HepG2 (cell line): ENCODE measurements around the gene MAPK13. TPM values are rescaled to one million over a fixed set of nuclear protein-coding genes. Genes with fewer than 3 reads are reported as not detected.

Experiments used
- ATAC-seq: fragments of 200-7000 bp; cut with Tn5 transposase; 3 replicates; pipeline ENCODE4 v1.9.1; 2020; ENCODE audit warnings: mild to moderate bottlenecking, moderate library complexity
- BruUV-seq: library from RNA; stranded (reverse); fragments of 400-500 nt; replicated peaks from 2 replicates; lab custom pipeline; 2021; lab: Mats Ljungman, UMichigan
- CTCF ChIA-PET: fragments of 300-600 bp; formaldehyde crosslinking; extraction: SDS; loops from one replicate; lab custom pipeline; 2021; ENCODE audit warnings: low total read pairs, inconsistent platforms, low intra/inter-chr PET ratio; lab: Yijun Ruan, JAX
- POLR2A ChIA-PET: fragments of 350-600 bp; sonication (Branson Sonifier 250); formaldehyde crosslinking; loops from one replicate; lab custom pipeline; 2020; ENCODE audit warnings: antibody characterized with exemption, inconsistent platforms; lab: Yijun Ruan, JAX
- DNase-seq: peaks from one replicate; pipeline ENCODE4 v3.0.0-alpha.2; 2015; ENCODE audit warnings: low spot score
- FAIRE-seq: peaks from 3 replicates; lab custom pipeline; 2011; peaks lifted over from hg19 to GRCh38; lab: Jason Lieb, UNC
- H2AFZ ChIP-seq: one replicate; pipeline ENCODE4 v1.6.1; 2011; ENCODE audit warnings: low read length, inconsistent platforms
- H3K27ac ChIP-seq: fragments of 300-600 bp; 3 replicates; pipeline ENCODE4 v1.8.0; 2011; ENCODE audit warnings: mixed run types, mild to moderate bottlenecking, mixed read lengths, low read length, inconsistent platforms; ENCODE audit not compliant: insufficient read depth; ENCODE audit errors: extremely low read length
- H3K27me3 ChIP-seq, 2 experiments: fragments of 200-600 bp in 1 of 2; 2 replicates in 1 of 2; 3 replicates in 1 of 2; pipeline versions ENCODE4 v1.6.0 to v1.8.0; 2011; ENCODE audit warnings: low read length in 2 of 2, mild to moderate bottlenecking in 2 of 2, moderate library complexity in 2 of 2, inconsistent platforms in 1 of 2; ENCODE audit not compliant: insufficient read depth in 2 of 2, control insufficient read depth in 1 of 2
- H3K36me3 ChIP-seq, 2 experiments: fragments of 200-600 bp in 1 of 2; replicated peaks in 1 of 2; 2 replicates in 1 of 2; 3 replicates in 1 of 2; pipeline versions ENCODE4 v1.5.1 to v1.8.0; 2011; ENCODE audit warnings: low read length in 2 of 2, inconsistent platforms in 1 of 2; ENCODE audit not compliant: insufficient read depth in 2 of 2, control insufficient read depth in 1 of 2
- H3K4me1 ChIP-seq: 2 replicates; pipeline ENCODE4 v1.5.1; 2012; ENCODE audit warnings: low read length, inconsistent platforms; ENCODE audit not compliant: insufficient read depth
- H3K4me2 ChIP-seq: 2 replicates; pipeline ENCODE4 v1.6.0; 2011; ENCODE audit warnings: low read depth, low read length, inconsistent platforms
- H3K4me3 ChIP-seq, 3 experiments: fragments of 200-600 bp in 1 of 3; sonication (generic), shearing (Covaris generic) in 1 of 3; replicated peaks in 1 of 3; 2 replicates each; pipeline ENCODE4 v1.5.1; 2011 to 2016; ENCODE audit warnings: low read length in 3 of 3, inconsistent platforms in 2 of 3, low read depth in 2 of 3, mild to moderate bottlenecking in 2 of 3, control low read depth in 1 of 3, mixed read lengths in 1 of 3; ENCODE audit not compliant: insufficient read depth in 1 of 3
- H3K79me2 ChIP-seq: one replicate; pipeline ENCODE4 v1.6.1; 2011; ENCODE audit warnings: low read length, inconsistent platforms; ENCODE audit not compliant: insufficient read depth
- H3K9ac ChIP-seq: 2 replicates; pipeline ENCODE4 v1.6.0; 2011; ENCODE audit warnings: mild to moderate bottlenecking, low read depth, low read length, inconsistent platforms; ENCODE audit not compliant: insufficient read depth
- H3K9me3 ChIP-seq: 2 replicates; pipeline ENCODE4 v1.5.1; 2012; ENCODE audit warnings: mild to moderate bottlenecking, low read length
- H4K20me1 ChIP-seq: 2 replicates; pipeline ENCODE4 v1.6.0; 2011; ENCODE audit warnings: inconsistent platforms, mild to moderate bottlenecking, low read length, moderate library complexity; ENCODE audit not compliant: insufficient read depth
- CCDC6 ChIP-seq: sonication (generic); formaldehyde crosslinking; IDR thresholded peaks from 2 replicates; pipeline ENCODE4 v1.8.1; 2022; ENCODE audit warnings: mild to moderate bottlenecking, missing genetic modification reagents, moderate library complexity
- GTF3A ChIP-seq: sonication (generic); formaldehyde crosslinking; conservative IDR thresholded peaks from 2 replicates; pipeline ENCODE4 v1.4.0; 2020; ENCODE audit warnings: mild to moderate bottlenecking, missing genetic modification reagents
- KAT7 ChIP-seq: IDR thresholded peaks from 2 replicates; pipeline ENCODE4 v1.6.1; 2018; ENCODE audit warnings: borderline replicate concordance, missing compliant biosample characterization
- KDM5A ChIP-seq: fragments of 200-600 bp; sonication (generic); IDR thresholded peaks from 2 replicates; pipeline ENCODE4 v1.7.0; 2018; ENCODE audit warnings: antibody characterized with exemption, mild to moderate bottlenecking, low read length, borderline replicate concordance
- SALL1 ChIP-seq: sonication (generic); formaldehyde crosslinking; IDR thresholded peaks from 2 replicates; pipeline ENCODE4 v1.8.0; 2022; ENCODE audit warnings: mild to moderate bottlenecking, missing genetic modification reagents
- SRSF9 ChIP-seq: fragments of 200-400 bp; formaldehyde crosslinking; IDR thresholded peaks from 2 replicates; pipeline ENCODE4 v1.6.1; 2018; ENCODE audit warnings: borderline replicate concordance, mild to moderate bottlenecking, low read depth, low read length; ENCODE audit not compliant: insufficient read depth, poor library complexity, severe bottlenecking
- ZBTB49 ChIP-seq: sonication (generic); formaldehyde crosslinking; IDR thresholded peaks from 2 replicates; pipeline ENCODE4 v1.4.0; 2020; ENCODE audit warnings: missing genetic modification reagents, borderline replicate concordance
- ZNF224 ChIP-seq: sonication (generic); formaldehyde crosslinking; IDR thresholded peaks from 2 replicates; pipeline ENCODE4 v1.5.0; 2020; ENCODE audit warnings: mild to moderate bottlenecking, missing genetic modification reagents
- ZNF441 ChIP-seq: sonication (generic); formaldehyde crosslinking; IDR thresholded peaks from 2 replicates; pipeline ENCODE4 v1.7.0; 2021; ENCODE audit warnings: missing genetic modification reagents, borderline replicate concordance
- ZNF570 ChIP-seq: sonication (generic); formaldehyde crosslinking; IDR thresholded peaks from 2 replicates; pipeline ENCODE4 v1.4.0; 2020; ENCODE audit warnings: mild to moderate bottlenecking, missing genetic modification reagents, borderline replicate concordance
- in situ Hi-C: cut with HindIII; loops from 2 replicates; pipeline ENCODE4 v1.10.0; 2017; ENCODE audit warnings: low pct_unique_long_range_greater_than_20kb; ENCODE audit not compliant: extremely low pct_ligation_motif_present
- intact Hi-C: fragments of 100-400 bp; cut with micrococcal nuclease; formaldehyde crosslinking; loops from one replicate; pipeline ENCODE4 v1.10.0; 2022; ENCODE audit not compliant: unreplicated experiment
- polyA plus RNA-seq, 8 experiments: library from polyadenylated mRNA; depleted of rRNA in 3 of 8; stranded (reverse) in 7 of 8; unstranded in 1 of 8; fragments of >200 nt; fragmentation: Illumina TruSeq in 4 of 8; extraction: Trizol in 4 of 8; gene quantifications; 2 replicates each; pipeline versions ENCODE4 v1.2.1 to v1.2.3, GENCODE V29; 2011 to 2016; ENCODE audit warnings: low read depth in 4 of 8, missing spikeins in 1 of 8, mixed read lengths in 1 of 8; ENCODE audit not compliant: insufficient read depth in 1 of 8
- total RNA-seq, 5 experiments: library from RNA; depleted of rRNA; stranded (reverse); fragments of >200 nt; fragmentation: Illumina TruSeq; extraction: Trizol; gene quantifications; 2 replicates each; pipeline ENCODE4 v1.2.3, GENCODE V29; 2016; ENCODE audit warnings: low read depth in 1 of 5
- TF ChIP-seq, protein P1 (sequence below): sonication (generic); formaldehyde crosslinking; conservative IDR thresholded peaks from 2 replicates; pipeline ENCODE4 v1.4.0; 2020; ENCODE audit warnings: missing genetic modification reagents

MAPK13 gene
- total and polyA plus RNA-seq, 2 of the 13 experiments (the other 11 are each of a cell fraction or from before 2014, with no cell fraction given): 12.7 to 43.4 TPM

DNA sequence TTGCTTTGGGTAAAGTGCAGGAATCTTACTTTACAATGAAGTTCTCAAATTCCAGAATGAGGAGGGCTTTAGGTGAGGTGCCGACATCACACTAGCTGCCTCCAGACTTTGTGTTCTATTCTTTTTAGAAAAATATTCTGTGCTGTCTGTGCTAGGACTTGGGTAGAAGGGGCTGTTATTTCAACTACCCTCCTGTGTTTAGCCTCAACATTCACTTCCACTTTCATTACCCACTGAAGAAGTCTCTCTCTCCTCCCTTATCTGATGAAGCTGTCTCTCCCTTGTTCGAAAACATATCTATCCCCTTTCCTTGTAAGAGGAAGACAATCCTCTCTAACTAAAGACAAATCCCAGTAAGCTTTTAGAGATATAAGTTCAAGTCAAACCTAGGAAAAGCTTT, 41.3 kb downstream of the MAPK13 start (continued):
- no peak for TF ChIP-seq SALL1 (CRISPR knock-in tag)
- TF ChIP-seq, all 625 proteins: peak for 0

GRCh38 chr6:36177166-36177565, 46.9 kb downstream of the MAPK13 start:
- Histone ChIP-seq H4K20me1 (no peaks in the 10 kb centered on the region), H3K9me3 (peaks cover 21% of the 10 kb centered on the region; the same call in 1 of the 2 replicates), H2AFZ (no peak overlapping the region), H3K4me2 (no peak overlapping the region), H3K9ac (no peak overlapping the region), H3K4me3 (no peak overlapping the region), H3K79me2 (no peaks in the 10 kb centered on the region), H3K27me3 (no peaks in the 10 kb centered on the region), H3K27ac (no peak overlapping the region), H3K36me3 (no peaks in the 10 kb centered on the region), H3K4me1 (peaks cover 7% of the 10 kb centered on the region; the same call in 1 of the 2 replicates)
- BruUV-seq: no TSS peak
- in situ Hi-C loops (no loop called here), intact Hi-C loops (no loop called here)
- ATAC-seq: no peak
- CTCF ChIA-PET: no interaction called here
- no peak for DNase-seq
- POLR2A ChIA-PET: no interaction called here
- FAIRE-seq: no peak
- no peak for TF ChIP-seq KAT7
- no peak for TF ChIP-seq ZNF570 (CRISPR knock-in tag)
- no peak for TF ChIP-seq ZNF224 (CRISPR knock-in tag)
- TF ChIP-seq, protein P1, sequence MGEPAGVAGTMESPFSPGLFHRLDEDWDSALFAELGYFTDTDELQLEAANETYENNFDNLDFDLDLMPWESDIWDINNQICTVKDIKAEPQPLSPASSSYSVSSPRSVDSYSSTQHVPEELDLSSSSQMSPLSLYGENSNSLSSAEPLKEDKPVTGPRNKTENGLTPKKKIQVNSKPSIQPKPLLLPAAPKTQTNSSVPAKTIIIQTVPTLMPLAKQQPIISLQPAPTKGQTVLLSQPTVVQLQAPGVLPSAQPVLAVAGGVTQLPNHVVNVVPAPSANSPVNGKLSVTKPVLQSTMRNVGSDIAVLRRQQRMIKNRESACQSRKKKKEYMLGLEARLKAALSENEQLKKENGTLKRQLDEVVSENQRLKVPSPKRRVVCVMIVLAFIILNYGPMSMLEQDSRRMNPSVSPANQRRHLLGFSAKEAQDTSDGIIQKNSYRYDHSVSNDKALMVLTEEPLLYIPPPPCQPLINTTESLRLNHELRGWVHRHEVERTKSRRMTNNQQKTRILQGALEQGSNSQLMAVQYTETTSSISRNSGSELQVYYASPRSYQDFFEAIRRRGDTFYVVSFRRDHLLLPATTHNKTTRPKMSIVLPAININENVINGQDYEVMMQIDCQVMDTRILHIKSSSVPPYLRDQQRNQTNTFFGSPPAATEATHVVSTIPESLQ: no peak
- TF ChIP-seq ZNF441 (CRISPR knock-in tag): no peak
- no peak for TF ChIP-seq GTF3A (CRISPR knock-in tag)
- TF ChIP-seq CCDC6 (CRISPR knock-in tag): no peak
- no peak for TF ChIP-seq SRSF9
- no peak for TF ChIP-seq ZBTB49 (CRISPR knock-in tag)
- TF ChIP-seq KDM5A: no peak
